ENCODE results near the gene PORCN. TPM values are rescaled to one million over a fixed set of nuclear protein-coding genes. Genes with fewer than 3 reads are reported as not detected.

PORCN gene
- total RNA-seq, 1 experiment from 2014 or later = 18.3 TPM

- DNase-seq (ENCODE audit: low spot score) = no peak
Measured at GRCh38 chrX:48476919-48477318, 31.9 kb upstream of the PORCN start.

GRCh38 chrX:48477960-48478755, 30.6 kb upstream of the PORCN start:
- no peak for DNase-seq (ENCODE audit: low spot score)

GRCh38 chrX:48478806-48479205, 30.0 kb upstream of the PORCN start:
- DNase-seq (ENCODE audit: low spot score) = no peak

GRCh38 chrX:48480142-48480541, 28.6 kb upstream of the PORCN start:
- DNase-seq (ENCODE audit: low spot score) = no peak

GRCh38 chrX:48480583-48480982, 28.2 kb upstream of the PORCN start:
- DNase-seq (ENCODE audit: low spot score) = no peak

GRCh38 chrX:48482526-48482925, 26.3 kb upstream of the PORCN start:
- no peak for DNase-seq (ENCODE audit: low spot score)

GRCh38 chrX:48487362-48487798, 21.4 kb upstream of the PORCN start:
- DNase-seq (ENCODE audit: low spot score) = peak; percentile 99

- no peak for DNase-seq (ENCODE audit: low spot score)
Measured at GRCh38 chrX:48488034-48488433, 20.8 kb upstream of the PORCN start.

GRCh38 chrX:48489296-48489695, 19.5 kb upstream of the PORCN start:
- DNase-seq (ENCODE audit: low spot score) = no peak

- no peak for DNase-seq (ENCODE audit: low spot score)
Measured at GRCh38 chrX:48489892-48490291, 18.9 kb upstream of the PORCN start.

- peak; percentile 15 for DNase-seq (ENCODE audit: low spot score)
Measured at GRCh38 chrX:48490661-48491060, 18.1 kb upstream of the PORCN start.

- no peak for DNase-seq (ENCODE audit: low spot score)
Measured at GRCh38 chrX:48491809-48492208, 17.0 kb upstream of the PORCN start.

- no peak for DNase-seq (ENCODE audit: low spot score)
Measured at GRCh38 chrX:48492293-48492910, 16.4 kb upstream of the PORCN start.

- DNase-seq (ENCODE audit: low spot score) = no peak
Measured at GRCh38 chrX:48493890-48494364, 14.9 kb upstream of the PORCN start.

GRCh38 chrX:48496660-48497059, 12.1 kb upstream of the PORCN start:
- DNase-seq (ENCODE audit: low spot score) = no peak

- DNase-seq (ENCODE audit: low spot score) = no peak
Measured at GRCh38 chrX:48497871-48498270, 10.9 kb upstream of the PORCN start.

- DNase-seq (ENCODE audit: low spot score) = peak; percentile 48
Measured at GRCh38 chrX:48498374-48498809, 10.4 kb upstream of the PORCN start.

GRCh38 chrX:48504261-48504660, 4.5 kb upstream of the PORCN start:
- DNase-seq (ENCODE audit: low spot score) = no peak

GRCh38 chrX:48505481-48505880, 3.3 kb upstream of the PORCN start:
- DNase-seq (ENCODE audit: low spot score) = no peak

GRCh38 chrX:48507246-48507645, 1.5 kb upstream of the PORCN start:
- DNase-seq (ENCODE audit: low spot score) = no peak

GRCh38 chrX:48509245-48509590, 426 bp downstream of the PORCN start:
- DNase-seq (ENCODE audit: low spot score) = no peak

- no peak for DNase-seq (ENCODE audit: low spot score)
Measured at GRCh38 chrX:48509619-48510018, 827 bp downstream of the PORCN start.

GRCh38 chrX:48511560-48511959, 2.8 kb downstream of the PORCN start:
- no peak for DNase-seq (ENCODE audit: low spot score)
